ENCODE measurements around the gene RBM39. TPM values are rescaled to one million over a fixed set of nuclear protein-coding genes. Genes with fewer than 3 reads are reported as not detected.

Gene RBM39
- total and polyA plus RNA-seq, 11 donors: 72.6 to 165 (median 112) TPM

- 96 to 99% (median 98%) methylated on average over 17 of the region's 17 CpGs for WGBS, 4 donors
- H3K4me1 ChIP-seq: peaks cover 2 to 33% (median 26%) of the 10 kb centered on the region in 12 donors
- no peak for DNase-seq
Measured at GRCh38 chr20:35665949-35666288, 76.1 kb downstream of the RBM39 start.

DNA sequence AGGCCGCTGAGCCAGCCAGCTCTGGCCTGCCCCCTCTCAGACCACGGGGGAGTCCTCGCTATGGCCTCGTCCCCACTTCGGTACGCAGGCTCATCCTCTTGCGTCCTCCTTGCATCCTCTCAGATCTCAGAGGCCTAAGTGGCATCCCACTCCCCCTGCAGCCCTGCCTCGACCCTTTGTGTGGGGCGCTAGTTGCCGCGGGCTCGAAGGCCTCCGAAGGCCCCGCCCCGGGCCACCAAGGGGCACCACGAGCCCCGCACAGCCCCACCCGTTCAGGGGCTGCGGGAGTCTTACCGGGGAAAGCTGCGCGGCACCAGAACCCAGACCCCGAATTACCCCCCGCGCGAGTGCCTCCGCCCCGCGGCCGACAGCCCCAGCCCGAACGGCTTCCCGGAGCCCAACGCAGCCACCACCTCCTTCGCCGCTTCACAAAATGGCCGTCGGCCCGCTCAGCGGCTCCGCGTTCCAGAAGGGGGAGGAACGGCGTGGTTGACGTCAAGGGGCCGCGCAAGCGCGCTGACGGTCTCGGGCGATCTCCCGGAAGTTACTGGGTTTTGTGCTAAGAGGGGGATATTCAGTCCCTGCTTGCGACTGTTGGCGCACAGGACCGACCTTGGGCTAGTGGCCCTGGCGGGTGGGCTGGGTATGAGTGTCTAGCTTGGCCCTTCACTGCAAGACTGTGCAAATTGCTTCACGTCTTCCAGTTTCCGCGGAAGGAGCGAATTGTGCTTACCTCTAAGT, 77.4 kb downstream of the RBM39 start, which contains the start of the genes CPNE1 and RBM12:
CPNE1 (minus strand) TSS at position 435 of the 741 bp plus-strand sequence. CDS start 31,977 bp downstream, outside the sequence.
RBM12 (minus strand) TSS at position 435 of the 741 bp plus-strand sequence. CDS start 9,578 bp downstream, outside the sequence.
- H3K4me1 ChIP-seq: peaks cover 2 to 45% (median 34%) of the 10 kb centered on the region in 12 donors
- no peaks in the 10 kb centered on the region for H3K27me3 ChIP-seq
- peak within 1 kb of the TSS; percentile 93 to 100 (median 98) for H3K27ac ChIP-seq
- no peaks in the 10 kb centered on the region for H3K9me3 ChIP-seq
- peaks cover 0 to 21% (median 15%) of the 10 kb centered on the region in 9 donors for H3K36me3 ChIP-seq
- DNase-seq (peak; percentile 93 to 96 (median 94)), ATAC-seq (peak; percentile 88 to 97 (median 96))
- intact Hi-C loops (cut with DNase I): loop anchor here in 9 of 10 donors (1.0 to 10.0 kb wide), 6 partner anchors 47 to 120 kb away; partner anchors contain the start of genes SPAG4 (in 5 of the 9) and ERGIC3 (in 1 of the 9)
- peak within 1 kb of the TSS; percentile 74 to 95 (median 85) for H3K4me3 ChIP-seq
- WGBS, 4 donors: 0 to 1% (median 1%) methylated on average over 19 to 61 of the region's 61 CpGs
- TF ChIP-seq, protein P1, sequence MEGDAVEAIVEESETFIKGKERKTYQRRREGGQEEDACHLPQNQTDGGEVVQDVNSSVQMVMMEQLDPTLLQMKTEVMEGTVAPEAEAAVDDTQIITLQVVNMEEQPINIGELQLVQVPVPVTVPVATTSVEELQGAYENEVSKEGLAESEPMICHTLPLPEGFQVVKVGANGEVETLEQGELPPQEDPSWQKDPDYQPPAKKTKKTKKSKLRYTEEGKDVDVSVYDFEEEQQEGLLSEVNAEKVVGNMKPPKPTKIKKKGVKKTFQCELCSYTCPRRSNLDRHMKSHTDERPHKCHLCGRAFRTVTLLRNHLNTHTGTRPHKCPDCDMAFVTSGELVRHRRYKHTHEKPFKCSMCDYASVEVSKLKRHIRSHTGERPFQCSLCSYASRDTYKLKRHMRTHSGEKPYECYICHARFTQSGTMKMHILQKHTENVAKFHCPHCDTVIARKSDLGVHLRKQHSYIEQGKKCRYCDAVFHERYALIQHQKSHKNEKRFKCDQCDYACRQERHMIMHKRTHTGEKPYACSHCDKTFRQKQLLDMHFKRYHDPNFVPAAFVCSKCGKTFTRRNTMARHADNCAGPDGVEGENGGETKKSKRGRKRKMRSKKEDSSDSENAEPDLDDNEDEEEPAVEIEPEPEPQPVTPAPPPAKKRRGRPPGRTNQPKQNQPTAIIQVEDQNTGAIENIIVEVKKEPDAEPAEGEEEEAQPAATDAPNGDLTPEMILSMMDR (IDR thresholded peaks at IDR 0.05): peak in 2 of 12 donors; percentile 2 to 11
- TF ChIP-seq POLR2A (IDR thresholded peaks at IDR 0.05): peak; percentile 64 to 90

More at GRCh38 chr20:35665949-35666288, 76.1 kb downstream of the RBM39 start:
- peaks cover 0 to 33% (median 28%) of the 10 kb centered on the region in 9 donors for H3K36me3 ChIP-seq
- H3K27me3 ChIP-seq: no peaks in the 10 kb centered on the region
- no peak overlapping the region for H3K4me3 ChIP-seq
- no peak overlapping the region for H3K27ac ChIP-seq
- no peak for TF ChIP-seq POLR2A (IDR thresholded peaks at IDR 0.05)
- TF ChIP-seq, protein P1 (IDR thresholded peaks at IDR 0.05): no peak
- ATAC-seq: no peak
- intact Hi-C loops (cut with DNase I): loop anchor here in 4 of 10 donors (1.0 to 10.0 kb wide), 3 partner anchors 49 to 121 kb away; partner anchors contain the start of gene ERGIC3 (in 1 of the 4)
- H3K9me3 ChIP-seq: no peaks in the 10 kb centered on the region

GRCh38 chr20:35663516-35664465, 78.3 kb downstream of the RBM39 start:
- Histone ChIP-seq H3K4me1 (peaks cover 2 to 54% (median 38%) of the 10 kb centered on the region in 12 donors), H3K4me3 (peak overlapping the region; percentile 74 to 95 (median 85)), H3K27me3 (no peaks in the 10 kb centered on the region), H3K9me3 (no peaks in the 10 kb centered on the region), H3K27ac (peak overlapping the region; percentile 93 to 100 (median 98)), H3K36me3 (peaks cover 0 to 12% (median 7%) of the 10 kb centered on the region in 9 donors)
- peak; percentile 6 to 29 (median 19) for ATAC-seq
- 1% methylated on average over 24 to 28 of the region's 28 CpGs for WGBS, 4 donors
- TF ChIP-seq, protein P1 (IDR thresholded peaks at IDR 0.05): no peak
- TF ChIP-seq POLR2A (IDR thresholded peaks at IDR 0.05): no peak
- DNase-seq: peak in 4 of 5 donors; percentile 25 to 34 (median 33)
- intact Hi-C loops (cut with DNase I): loop anchor here in 8 of 10 donors (1.0 to 10.0 kb wide), 5 partner anchors 46 to 119 kb away; partner anchors contain the start of genes SPAG4 (in 5 of the 8) and ERGIC3 (in 1 of the 8)
